ENCODE data around the gene NEO1. TPM values are rescaled to one million over a fixed set of nuclear protein-coding genes. Genes with fewer than 3 reads are reported as not detected.

Gene NEO1
- polyA plus RNA-seq, 1 of the 3 experiments (the other 2 are of a cell fraction) = 13.1 TPM

GRCh38 chr15:73118055-73118454 lies 65.8 kb downstream of the NEO1 start:
- H3K27ac ChIP-seq (ENCODE audit: low read depth in 2 of 2, low read length in 1 of 2) = no peak overlapping the region
- peaks cover 0 to 4% of the 10 kb centered on the region in 2 experiments for H3K36me3 ChIP-seq (replicated peaks in 1 of 2; ENCODE audit: control insufficient read depth in 1 of 2, insufficient read depth in 2 of 2, low read length in 1 of 2)
- no peak overlapping the region for H2AFZ ChIP-seq (ENCODE audit: low read depth)
- no peaks in the 10 kb centered on the region for H4K20me1 ChIP-seq (ENCODE audit: insufficient read depth)
- no peaks in the 10 kb centered on the region for H3K9me3 ChIP-seq
- H3F3A ChIP-seq (replicated peaks; ENCODE audit: insufficient read depth) = no peaks in the 10 kb centered on the region
- POLR2A ChIA-PET = no interaction called here
- H3K79me2 ChIP-seq (ENCODE audit: insufficient read depth) = no peaks in the 10 kb centered on the region
- CTCF ChIA-PET = no interaction called here
- no peaks in the 10 kb centered on the region; a peak in 1 of 4 replicates for H3K4me1 ChIP-seq (ENCODE audit: control insufficient read depth in 1 of 2, insufficient read depth in 2 of 2, low read depth in 1 of 2, low read length in 1 of 2)
- no peak overlapping the region for H3K9ac ChIP-seq
- H3K9me2 ChIP-seq = no peaks in the 10 kb centered on the region
- no peaks in the 10 kb centered on the region for H3K27me3 ChIP-seq (ENCODE audit: insufficient read depth)
- no peak overlapping the region for H3K4me3 ChIP-seq (ENCODE audit: low read depth in 2 of 2, low read length in 1 of 2)
- WGBS (ENCODE audit: low lambda C conversion rate) = 71% methylated on average over 3 of the region's 3 CpGs
- no peak for DNase-seq
- H3K4me2 ChIP-seq = no peak overlapping the region
- no peak for TF ChIP-seq FOSL2 (IDR thresholded peaks at IDR 0.05; ENCODE audit: borderline replicate concordance, low read depth)
- TF ChIP-seq, protein P1, sequence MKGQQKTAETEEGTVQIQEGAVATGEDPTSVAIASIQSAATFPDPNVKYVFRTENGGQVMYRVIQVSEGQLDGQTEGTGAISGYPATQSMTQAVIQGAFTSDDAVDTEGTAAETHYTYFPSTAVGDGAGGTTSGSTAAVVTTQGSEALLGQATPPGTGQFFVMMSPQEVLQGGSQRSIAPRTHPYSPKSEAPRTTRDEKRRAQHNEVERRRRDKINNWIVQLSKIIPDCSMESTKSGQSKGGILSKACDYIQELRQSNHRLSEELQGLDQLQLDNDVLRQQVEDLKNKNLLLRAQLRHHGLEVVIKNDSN (IDR thresholded peaks at IDR 0.05; ENCODE audit: borderline replicate concordance, low read depth) = no peak
- no peak for TF ChIP-seq MEF2A (IDR thresholded peaks at IDR 0.05; ENCODE audit: borderline replicate concordance, low read depth)
- TF ChIP-seq IRF3 (IDR thresholded peaks at IDR 0.05; ENCODE audit: low read depth, low read length) = no peak
- TF ChIP-seq CTCF (IDR thresholded peaks at IDR 0.05) = no peak
- no peak for TF ChIP-seq RFX5 (IDR thresholded peaks at IDR 0.05; ENCODE audit: low read length)
- TF ChIP-seq YY1 (IDR thresholded peaks at IDR 0.05; ENCODE audit: low read depth) = no peak
- TF ChIP-seq CHD2 (IDR thresholded peaks at IDR 0.05; ENCODE audit: low read length, partially characterized antibody) = no peak
- TF ChIP-seq TEAD4 (IDR thresholded peaks at IDR 0.05; ENCODE audit: borderline replicate concordance, insufficient read depth) = no peak
- TF ChIP-seq GATA2 (CRISPR knock-in tag; IDR thresholded peaks at IDR 0.05) = no peak
- TF ChIP-seq NFIC (IDR thresholded peaks at IDR 0.05; ENCODE audit: borderline replicate concordance) = no peak
- TF ChIP-seq SMC3 (IDR thresholded peaks at IDR 0.05; ENCODE audit: low read depth, low read length) = no peak
- TF ChIP-seq ELF1 (IDR thresholded peaks at IDR 0.05) = no peak
- no peak for TF ChIP-seq RAD21 (IDR thresholded peaks at IDR 0.05; ENCODE audit: low read length)
- TF ChIP-seq MXI1 (IDR thresholded peaks at IDR 0.05; ENCODE audit: low read depth, low read length) = no peak
- no peak for TF ChIP-seq POLR2AphosphoS5 (IDR thresholded peaks at IDR 0.05; ENCODE audit: low read depth, low read length)
- no peak for TF ChIP-seq TCF12 (IDR thresholded peaks at IDR 0.05)
